ENCODE data around the gene RNF14.

- TF ChIP-seq CTCF (conservative IDR thresholded peaks at IDR 0.05): peak; percentile 92
- TF ChIP-seq ZFX (IDR thresholded peaks at IDR 0.05): no peak
Measured at GRCh38 chr5:141992349-141992963, 23.6 kb downstream of the RNF14 start.

Measured in C4-2B (cell line).